LNCAP (cell line): Measurements from ENCODE around the gene KEL.

Source experiments
- CTCF ChIP-seq: fragments of 450-650 bp; IDR thresholded peaks from 2 replicates; pipeline ENCODE4 v1.5.1; 2017; ENCODE audit warnings: mild to moderate bottlenecking

KEL gene

GRCh38 chr7:142904128-142904527 lies 58.0 kb downstream of the KEL start:
- no peak for TF ChIP-seq CTCF

GRCh38 chr7:142901426-142902259 lies 60.5 kb downstream of the KEL start:
- TF ChIP-seq CTCF = no peak

- no peak for TF ChIP-seq CTCF
Observed at GRCh38 chr7:142899661-142900060, 62.5 kb downstream of the KEL start.

GRCh38 chr7:142898377-142899170 lies 63.6 kb downstream of the KEL start:
- TF ChIP-seq CTCF = no peak

- TF ChIP-seq CTCF = no peak
Observed at GRCh38 chr7:142897691-142898090, 64.5 kb downstream of the KEL start.

- TF ChIP-seq CTCF = no peak
Observed at GRCh38 chr7:142896741-142897379, 65.3 kb downstream of the KEL start.

GRCh38 chr7:142896151-142896550 lies 66.0 kb downstream of the KEL start:
- no peak for TF ChIP-seq CTCF
